Measurements from ENCODE around the gene SH3BP4. TPM values are rescaled to one million over a fixed set of nuclear protein-coding genes. Genes with fewer than 3 reads are reported as not detected.
"Not testable (repeated sequence)": the region's sequence is repeated elsewhere in the genome, so short reads cannot be mapped to it uniquely, and the experiment has no call there.

Gene SH3BP4
- total RNA-seq, 1 donor from 2014 or later: 116 TPM

- DNase-seq (ENCODE audit: low read depth): no peak
Observed at GRCh38 chr2:235056768-235057167, 105.0 kb downstream of the SH3BP4 start.

- DNase-seq (ENCODE audit: low read depth): not testable (repeated sequence)
Observed at GRCh38 chr2:235057616-235058015, 105.8 kb downstream of the SH3BP4 start.

- DNase-seq (ENCODE audit: low read depth): no peak
Observed at GRCh38 chr2:235059161-235059560, 107.3 kb downstream of the SH3BP4 start.

GRCh38 chr2:235061656-235062055 is 109.8 kb downstream of the SH3BP4 start:
- DNase-seq (ENCODE audit: low read depth): no peak

- no peak for DNase-seq (ENCODE audit: low read depth)
Observed at GRCh38 chr2:235063471-235063961, 111.7 kb downstream of the SH3BP4 start.

GRCh38 chr2:235064976-235065375 is 113.2 kb downstream of the SH3BP4 start:
- no peak for DNase-seq (ENCODE audit: low read depth)

GRCh38 chr2:235066490-235066889 is 114.7 kb downstream of the SH3BP4 start:
- no peak for DNase-seq (ENCODE audit: low read depth)

GRCh38 chr2:235066895-235067294 is 115.1 kb downstream of the SH3BP4 start:
- no peak for DNase-seq (ENCODE audit: low read depth)

- DNase-seq (ENCODE audit: low read depth): no peak
Observed at GRCh38 chr2:235068701-235069100, 116.9 kb downstream of the SH3BP4 start.

- DNase-seq (ENCODE audit: low read depth): peak; percentile 95
Observed at GRCh38 chr2:235070063-235070706, 118.4 kb downstream of the SH3BP4 start.

- DNase-seq (ENCODE audit: low read depth): no peak
Observed at GRCh38 chr2:235073868-235074413, 122.1 kb downstream of the SH3BP4 start.

- DNase-seq (ENCODE audit: low read depth): no peak
Observed at GRCh38 chr2:235077046-235077445, 125.2 kb downstream of the SH3BP4 start.

GRCh38 chr2:235078182-235078581 is 126.4 kb downstream of the SH3BP4 start:
- DNase-seq (ENCODE audit: low read depth): no peak

- no peak for DNase-seq (ENCODE audit: low read depth)
Observed at GRCh38 chr2:235078914-235079472, 127.2 kb downstream of the SH3BP4 start.

GRCh38 chr2:235080101-235080500 is 128.3 kb downstream of the SH3BP4 start:
- DNase-seq (ENCODE audit: low read depth): no peak

- DNase-seq (ENCODE audit: low read depth): no peak
Observed at GRCh38 chr2:235082578-235083338, 130.9 kb downstream of the SH3BP4 start.

- DNase-seq (ENCODE audit: low read depth): no peak
Observed at GRCh38 chr2:235083822-235084221, 132.0 kb downstream of the SH3BP4 start.

GRCh38 chr2:235084424-235084823 is 132.6 kb downstream of the SH3BP4 start:
- DNase-seq (ENCODE audit: low read depth): no peak

- peak; percentile 55 for DNase-seq (ENCODE audit: low read depth)
Observed at GRCh38 chr2:235085476-235085875, 133.7 kb downstream of the SH3BP4 start.

GRCh38 chr2:235086481-235087184 is 134.8 kb downstream of the SH3BP4 start:
- no peak for DNase-seq (ENCODE audit: low read depth)

GRCh38 chr2:235087832-235088495 is 136.1 kb downstream of the SH3BP4 start:
- DNase-seq (ENCODE audit: low read depth): no peak
